HG02884 (cell line): ENCODE results near the gene SCNN1B.
"Not testable (repeated sequence)": the region's sequence is repeated elsewhere in the genome, so short reads cannot be mapped to it uniquely, and the experiment has no call there.

Experiments used
- ATAC-seq: cut with Tn5 transposase; IDR thresholded peaks from one replicate; pipeline ENCODE4 v1.9.1; 2021; ENCODE audit warnings: mild to moderate bottlenecking, moderate library complexity; ENCODE audit not compliant: unreplicated experiment

Gene SCNN1B

GRCh38 chr16:23348579-23349469, 46.7 kb downstream of the SCNN1B start:
- ATAC-seq = no peak

DNA sequence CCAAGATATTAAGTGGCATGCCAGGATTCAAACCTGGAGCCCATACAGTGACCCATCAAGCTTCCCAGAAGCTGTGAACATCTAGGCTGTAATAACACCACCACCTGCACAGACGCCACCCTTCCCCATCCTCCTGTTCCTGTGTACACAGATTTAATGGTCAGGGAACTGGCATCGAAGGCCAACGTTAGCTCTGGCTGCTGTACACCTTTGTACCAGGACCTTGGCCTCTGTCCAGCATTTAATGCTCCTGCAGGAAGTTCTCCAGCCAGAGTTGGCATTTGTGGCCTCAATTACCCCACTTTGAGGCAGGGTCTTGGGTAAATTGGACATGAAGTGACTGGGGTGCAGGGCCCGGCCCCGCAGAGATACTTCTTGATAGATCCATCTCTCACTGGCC, 49.3 kb downstream of the SCNN1B start:
- no peak for ATAC-seq

DNA sequence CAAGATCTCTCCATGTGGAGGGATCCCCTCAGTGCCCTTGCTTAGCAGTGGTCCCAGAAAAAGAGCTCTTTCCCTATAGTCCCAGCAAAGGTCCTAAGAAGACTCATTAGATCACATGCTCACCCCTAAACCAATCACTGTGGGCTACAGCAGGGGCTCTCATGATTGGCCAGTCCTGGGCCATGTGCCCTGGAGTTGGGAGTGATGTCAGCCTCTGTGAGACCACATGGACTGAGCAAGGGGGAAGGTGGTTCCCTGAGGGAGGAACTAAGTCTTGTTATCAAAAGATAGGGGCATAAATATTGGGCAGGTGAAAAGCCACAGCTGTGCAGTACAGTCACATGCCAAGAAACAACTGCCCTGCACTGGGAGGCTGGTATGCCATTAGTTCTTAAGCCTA, 51.3 kb downstream of the SCNN1B start:
- no peak for ATAC-seq

GRCh38 chr16:23354246-23354645, 52.1 kb downstream of the SCNN1B start:
- no peak for ATAC-seq

- no peak for ATAC-seq
Observed at GRCh38 chr16:23355106-23355670, 53.1 kb downstream of the SCNN1B start.

DNA sequence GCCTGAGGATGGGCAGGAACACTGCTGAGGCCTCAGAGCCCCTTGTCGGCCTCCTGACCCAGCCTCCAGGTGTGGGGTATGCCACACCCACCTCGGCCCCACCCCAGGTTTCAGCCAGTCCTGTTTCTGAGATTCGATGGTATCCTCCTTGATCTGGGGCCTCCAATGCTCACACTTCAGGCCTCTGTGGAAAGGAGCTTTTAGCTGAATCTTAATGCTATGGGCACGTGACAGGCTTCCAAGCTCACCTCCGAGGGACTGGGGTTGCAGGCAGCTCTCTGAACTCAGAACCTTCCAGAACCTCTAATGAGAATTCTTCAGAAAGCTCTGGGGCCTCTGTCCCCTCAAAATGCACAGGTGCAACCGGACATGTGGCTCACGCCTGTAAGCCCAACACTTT, 54.8 kb downstream of the SCNN1B start:
- ATAC-seq = no peak

- ATAC-seq = no peak
Observed at GRCh38 chr16:23357761-23358290, 55.7 kb downstream of the SCNN1B start.

GRCh38 chr16:23359092-23359760, 57.1 kb downstream of the SCNN1B start:
- ATAC-seq = no peak

- no peak for ATAC-seq
Observed at GRCh38 chr16:23362460-23363317, 60.6 kb downstream of the SCNN1B start.

- no peak for ATAC-seq
Observed at GRCh38 chr16:23365602-23366240, 63.6 kb downstream of the SCNN1B start.

DNA sequence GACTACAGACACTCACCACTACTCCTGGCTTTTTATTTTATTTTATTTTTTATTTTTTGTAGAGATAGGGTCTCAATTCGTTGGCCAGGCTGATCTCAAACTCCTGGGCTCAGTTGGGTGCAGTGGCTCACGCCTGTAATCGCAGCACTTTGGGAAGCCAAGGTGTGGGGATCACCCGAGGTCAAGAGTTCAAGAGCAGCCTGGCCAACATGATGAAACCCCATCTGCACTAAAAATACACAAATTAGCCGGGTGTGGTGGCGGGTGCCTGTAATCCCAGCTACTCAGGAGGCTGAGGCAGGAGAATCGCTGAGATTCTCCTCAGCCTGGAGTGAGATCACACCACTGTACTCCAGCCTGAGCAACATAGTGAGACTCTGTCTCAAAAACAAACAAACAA, 64.2 kb downstream of the SCNN1B start:
- not testable (repeated sequence) for ATAC-seq

DNA sequence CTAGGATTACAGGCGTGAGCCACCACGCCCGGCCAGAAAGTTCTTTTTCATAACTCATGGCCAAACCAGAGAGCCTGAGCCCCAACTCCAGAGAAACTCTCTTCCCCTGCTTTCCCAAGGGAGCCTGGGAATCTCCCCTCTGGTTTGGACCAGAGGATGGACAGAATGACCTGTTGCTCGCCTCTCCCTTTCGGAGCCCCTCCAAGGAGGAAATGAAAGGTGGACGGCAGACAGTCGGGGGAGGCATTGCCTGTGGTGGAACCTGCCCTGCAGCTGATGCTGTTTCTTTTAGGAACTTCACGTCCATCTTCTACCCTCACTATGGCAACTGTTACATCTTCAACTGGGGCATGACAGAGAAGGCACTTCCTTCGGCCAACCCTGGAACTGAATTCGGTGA, 65.5 kb downstream of the SCNN1B start:
- ATAC-seq = no peak

- ATAC-seq = no peak
Observed at GRCh38 chr16:23367988-23368387, 65.9 kb downstream of the SCNN1B start.

- no peak for ATAC-seq
Observed at GRCh38 chr16:23368469-23368868, 66.4 kb downstream of the SCNN1B start.

- ATAC-seq = no peak
Observed at GRCh38 chr16:23369416-23369815, 67.3 kb downstream of the SCNN1B start.

GRCh38 chr16:23371368-23371767, 69.3 kb downstream of the SCNN1B start:
- ATAC-seq = no peak

DNA sequence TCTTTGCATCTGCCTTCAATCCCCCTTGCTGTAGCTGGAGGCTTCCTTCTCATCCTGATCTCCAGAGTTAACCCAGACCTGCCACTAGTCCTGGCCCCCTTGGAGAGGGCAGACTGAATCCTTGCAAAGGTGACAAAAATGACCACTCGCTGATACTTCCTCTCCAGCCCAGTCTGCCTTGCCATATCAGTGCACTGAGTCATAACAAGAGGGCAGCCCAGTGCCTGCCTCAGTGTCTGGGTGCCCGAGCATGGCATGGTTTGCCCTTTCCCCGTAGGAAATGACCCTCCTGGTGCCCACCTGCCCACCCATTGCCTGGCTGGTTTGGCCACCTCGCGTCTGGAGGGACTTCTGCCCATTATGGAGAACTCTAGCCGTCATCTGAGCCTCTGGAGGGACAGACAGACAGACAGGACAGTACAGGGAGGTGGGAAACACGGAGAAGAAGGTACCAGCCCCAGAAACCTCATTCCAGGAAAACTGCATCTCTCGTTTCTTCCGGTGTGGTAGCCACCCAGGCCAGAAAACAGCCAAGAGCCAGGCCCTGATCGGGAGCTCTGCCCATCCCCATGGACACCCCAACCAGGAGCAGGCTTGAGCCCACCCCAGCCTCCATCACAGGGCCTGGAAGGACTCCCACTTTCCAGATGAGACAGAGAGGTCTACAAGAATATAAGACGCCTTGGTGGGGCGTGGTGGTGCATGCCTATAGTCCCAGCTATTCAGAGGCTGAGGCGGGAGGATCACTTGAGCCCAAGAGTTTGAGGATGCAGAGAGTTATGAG, 71.5 kb downstream of the SCNN1B start:
- ATAC-seq = no peak

DNA sequence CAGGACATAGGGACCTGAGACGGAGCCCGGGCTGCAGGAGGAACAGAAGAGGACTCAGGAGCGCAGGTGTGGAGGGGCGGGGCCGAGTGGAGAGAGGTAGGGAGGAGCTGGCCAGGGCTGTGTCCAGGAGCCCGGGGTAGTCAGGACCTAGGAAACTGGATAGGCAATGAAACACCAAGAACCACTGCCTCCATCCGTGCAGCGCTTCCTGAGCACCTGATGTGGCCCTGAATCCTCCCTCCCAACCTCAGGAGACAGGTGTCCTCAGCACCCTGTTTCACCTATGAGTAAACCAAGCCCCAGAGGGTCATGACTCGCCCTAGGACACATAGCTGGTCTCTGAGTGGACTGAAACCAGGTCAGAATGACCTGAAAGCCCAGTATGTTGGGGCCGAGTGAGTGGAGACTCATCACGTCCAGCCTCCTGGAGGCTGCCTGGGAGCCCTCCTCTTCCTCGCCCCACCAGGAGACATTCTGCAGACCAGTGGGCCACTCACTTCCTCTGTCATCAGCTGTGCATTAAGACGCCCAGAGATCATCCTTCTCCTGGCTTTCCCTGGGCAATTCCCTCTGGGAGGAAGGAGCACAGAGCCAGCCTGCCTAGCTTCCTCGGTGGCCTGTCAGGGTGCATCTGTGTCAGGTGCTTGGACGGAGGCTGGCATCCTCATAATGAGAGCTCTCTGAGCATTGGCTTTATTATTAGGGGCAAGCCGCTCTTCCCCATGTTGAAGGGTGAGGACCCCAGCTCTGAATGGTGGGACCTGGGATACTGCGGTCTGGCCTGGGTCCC, 72.8 kb downstream of the SCNN1B start:
- no peak for ATAC-seq

GRCh38 chr16:23375643-23376042, 73.5 kb downstream of the SCNN1B start:
- no peak for ATAC-seq
